IMR-90 (cell line): ENCODE measurements around the gene AP3S1.

ENCODE experiments used
- NFE2L2 ChIP-seq: fragments of 150-350 bp; IDR thresholded peaks from 2 replicates; pipeline ENCODE4 v1.6.1; 2016; ENCODE audit warnings: low read depth, mild to moderate bottlenecking, low read length
- POLR2A ChIP-seq: IDR thresholded peaks from 2 replicates; pipeline ENCODE4 v1.6.1; 2012; ENCODE audit warnings: mild to moderate bottlenecking, low read depth, low read length
- RAD21 ChIP-seq: IDR thresholded peaks from 2 replicates; pipeline ENCODE4 v1.6.1; 2012; ENCODE audit warnings: low read length, improper control_type of control experiment
- SMC3 ChIP-seq: fragments of 150-350 bp; IDR thresholded peaks from 2 replicates; pipeline ENCODE4 v1.6.1; 2016; ENCODE audit warnings: low read depth, mild to moderate bottlenecking, antibody characterized with exemption, low read length, moderate library complexity
- TF ChIP-seq, protein P1 (sequence below): conservative IDR thresholded peaks from 2 replicates; pipeline ENCODE4 v1.5.1; 2012; ENCODE audit warnings: mild to moderate bottlenecking, low read depth, low read length, improper control_type of control experiment

DNA sequence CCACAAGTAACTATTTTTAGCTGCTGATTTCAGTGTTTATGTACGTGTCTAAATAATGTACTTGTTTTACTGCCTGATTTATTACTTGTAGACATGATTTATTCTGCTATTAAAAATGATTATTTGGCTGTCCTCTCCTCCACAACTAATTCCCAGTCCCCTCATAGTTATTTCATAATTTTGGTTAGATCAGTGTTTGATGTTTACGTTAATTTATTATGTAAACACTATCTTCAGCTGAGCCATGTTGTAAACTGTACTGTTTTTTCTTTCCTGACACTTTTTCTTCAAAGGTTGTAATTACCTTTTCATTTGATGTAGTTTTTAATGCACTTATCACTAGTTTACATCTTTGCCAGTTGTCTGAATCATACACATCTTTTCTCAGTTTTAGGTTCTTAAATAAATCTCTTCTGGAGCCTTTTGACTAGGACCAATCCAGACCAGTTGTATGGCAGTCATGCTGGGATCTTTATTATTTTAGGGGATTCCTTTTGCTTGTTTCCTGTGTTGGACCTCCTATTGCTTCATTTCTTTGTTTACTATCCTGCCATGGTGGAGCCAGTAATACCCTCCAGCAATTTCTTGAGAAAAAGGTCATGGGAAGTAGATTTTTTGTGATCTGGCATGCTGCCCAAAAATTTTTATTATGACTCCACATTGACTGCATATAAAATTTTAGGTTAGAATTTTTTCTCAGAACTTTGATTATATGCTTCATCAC is 16.1 kb downstream of the AP3S1 start:
- TF ChIP-seq, protein P1, sequence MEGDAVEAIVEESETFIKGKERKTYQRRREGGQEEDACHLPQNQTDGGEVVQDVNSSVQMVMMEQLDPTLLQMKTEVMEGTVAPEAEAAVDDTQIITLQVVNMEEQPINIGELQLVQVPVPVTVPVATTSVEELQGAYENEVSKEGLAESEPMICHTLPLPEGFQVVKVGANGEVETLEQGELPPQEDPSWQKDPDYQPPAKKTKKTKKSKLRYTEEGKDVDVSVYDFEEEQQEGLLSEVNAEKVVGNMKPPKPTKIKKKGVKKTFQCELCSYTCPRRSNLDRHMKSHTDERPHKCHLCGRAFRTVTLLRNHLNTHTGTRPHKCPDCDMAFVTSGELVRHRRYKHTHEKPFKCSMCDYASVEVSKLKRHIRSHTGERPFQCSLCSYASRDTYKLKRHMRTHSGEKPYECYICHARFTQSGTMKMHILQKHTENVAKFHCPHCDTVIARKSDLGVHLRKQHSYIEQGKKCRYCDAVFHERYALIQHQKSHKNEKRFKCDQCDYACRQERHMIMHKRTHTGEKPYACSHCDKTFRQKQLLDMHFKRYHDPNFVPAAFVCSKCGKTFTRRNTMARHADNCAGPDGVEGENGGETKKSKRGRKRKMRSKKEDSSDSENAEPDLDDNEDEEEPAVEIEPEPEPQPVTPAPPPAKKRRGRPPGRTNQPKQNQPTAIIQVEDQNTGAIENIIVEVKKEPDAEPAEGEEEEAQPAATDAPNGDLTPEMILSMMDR: no peak
- TF ChIP-seq RAD21 (no peak), SMC3 (no peak), POLR2A (no peak), NFE2L2 (no peak)
